Stimulated activated CD4-positive, alpha-beta T cell treated with anti-CD3 and anti-CD28 coated beads, Interleukin-1b, Interleukin-23, amount 100 ng/mL, for 4 hours (primary cell): ENCODE results near the gene PPDPF.

Source experiments
- DNase-seq, 2 donors: peaks; one replicate each; pipeline ENCODE4 v3.0.0-alpha.2; 2020; ENCODE audit warnings: low read depth in 2 of 2

The PPDPF gene

DNA sequence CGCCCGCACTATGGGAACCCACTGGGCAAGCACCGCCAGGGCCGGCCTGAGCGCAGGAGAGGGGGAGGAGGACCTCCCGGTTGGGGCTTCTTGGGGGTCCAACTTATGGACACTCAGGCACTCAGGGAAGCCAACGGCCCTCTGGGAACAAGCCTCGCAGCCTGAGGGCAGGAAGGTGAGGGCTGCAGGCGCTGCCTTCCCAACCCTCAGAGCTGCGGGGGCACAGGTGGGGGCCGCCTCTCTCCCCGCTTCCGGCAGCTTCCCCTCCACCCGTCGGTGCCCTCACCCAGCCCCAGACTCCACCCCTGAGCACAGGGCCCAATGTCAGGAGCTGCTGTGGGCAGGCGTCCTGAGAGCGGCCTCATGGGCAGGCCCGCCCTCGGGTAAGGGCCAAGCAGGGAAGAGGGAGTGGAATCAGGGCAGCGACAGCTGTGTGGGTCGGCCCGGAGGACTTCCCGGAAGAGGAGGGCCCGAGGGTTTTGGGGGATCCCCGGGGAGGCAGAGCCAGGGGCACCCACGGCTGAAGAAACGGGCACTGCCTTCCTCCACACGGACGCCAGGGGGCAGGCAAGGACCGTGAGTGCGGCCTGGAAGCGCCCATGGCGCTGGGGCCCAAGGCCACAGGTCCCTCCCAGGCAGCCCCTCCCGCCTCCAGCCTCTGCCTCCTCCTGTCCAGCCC is 17.1 kb downstream of the PPDPF start:
- peak; percentile 85 to 92 for DNase-seq

DNA sequence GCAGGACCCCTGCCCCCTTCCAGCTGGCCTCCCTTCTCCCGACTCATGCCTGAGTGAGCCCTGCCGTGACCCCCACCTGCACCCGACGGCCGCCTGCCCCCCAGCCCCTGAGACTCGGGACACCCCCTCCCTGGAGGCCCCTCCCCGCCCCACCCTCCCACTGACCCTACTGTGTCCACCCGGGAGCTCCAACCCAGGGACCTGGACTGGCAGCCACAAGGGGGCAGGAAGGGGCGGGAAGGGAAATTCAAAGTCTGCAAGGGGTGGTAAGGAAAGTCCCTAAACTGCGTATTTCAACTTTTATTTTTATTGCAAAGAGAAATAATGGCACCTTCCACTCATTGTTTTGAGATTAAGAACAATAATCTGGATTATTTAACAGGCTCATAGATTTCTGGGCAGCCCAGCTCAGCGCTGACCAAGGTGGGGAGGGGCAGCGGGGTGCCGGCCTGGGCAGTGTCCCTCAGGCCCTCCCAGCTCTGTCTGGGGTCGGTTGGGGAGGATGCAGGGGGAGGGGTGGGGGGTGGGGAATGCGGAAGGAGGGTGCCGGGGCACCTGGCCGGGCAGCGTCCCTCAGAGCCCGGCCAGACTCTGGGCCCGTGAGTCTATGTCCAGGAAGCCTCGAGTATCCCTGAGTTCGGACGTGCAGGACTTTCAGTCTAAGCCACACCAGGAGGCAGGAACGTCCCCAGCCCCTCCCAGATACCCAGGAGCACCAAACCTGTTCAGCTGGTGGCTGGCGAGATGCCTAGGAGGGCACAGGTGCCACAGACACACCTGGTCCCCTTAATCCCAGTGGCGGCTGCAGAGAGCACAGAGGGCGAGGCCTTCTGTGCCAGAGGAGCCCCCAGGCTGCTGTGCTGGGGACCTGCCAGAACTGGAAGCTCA is 17.9 kb downstream of the PPDPF start:
- no peak for DNase-seq

DNA sequence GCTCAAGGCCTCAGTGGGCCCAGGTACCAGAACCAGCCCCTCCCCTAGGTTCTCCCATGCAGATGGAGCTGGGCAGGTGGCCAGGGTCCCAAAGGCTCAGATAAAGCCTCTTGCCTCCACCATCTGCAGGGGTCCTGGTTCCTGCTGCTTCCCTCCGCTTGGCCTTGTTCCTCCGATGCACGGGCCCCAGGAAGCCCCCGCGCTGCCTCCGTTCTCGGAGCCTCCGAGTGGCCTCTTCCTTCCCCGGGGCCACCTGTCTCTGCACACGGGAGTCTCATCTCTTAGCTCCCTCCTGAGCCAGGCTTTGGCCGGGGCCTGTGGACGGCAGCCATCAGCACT is 18.5 kb downstream of the PPDPF start:
- no peak for DNase-seq

DNA sequence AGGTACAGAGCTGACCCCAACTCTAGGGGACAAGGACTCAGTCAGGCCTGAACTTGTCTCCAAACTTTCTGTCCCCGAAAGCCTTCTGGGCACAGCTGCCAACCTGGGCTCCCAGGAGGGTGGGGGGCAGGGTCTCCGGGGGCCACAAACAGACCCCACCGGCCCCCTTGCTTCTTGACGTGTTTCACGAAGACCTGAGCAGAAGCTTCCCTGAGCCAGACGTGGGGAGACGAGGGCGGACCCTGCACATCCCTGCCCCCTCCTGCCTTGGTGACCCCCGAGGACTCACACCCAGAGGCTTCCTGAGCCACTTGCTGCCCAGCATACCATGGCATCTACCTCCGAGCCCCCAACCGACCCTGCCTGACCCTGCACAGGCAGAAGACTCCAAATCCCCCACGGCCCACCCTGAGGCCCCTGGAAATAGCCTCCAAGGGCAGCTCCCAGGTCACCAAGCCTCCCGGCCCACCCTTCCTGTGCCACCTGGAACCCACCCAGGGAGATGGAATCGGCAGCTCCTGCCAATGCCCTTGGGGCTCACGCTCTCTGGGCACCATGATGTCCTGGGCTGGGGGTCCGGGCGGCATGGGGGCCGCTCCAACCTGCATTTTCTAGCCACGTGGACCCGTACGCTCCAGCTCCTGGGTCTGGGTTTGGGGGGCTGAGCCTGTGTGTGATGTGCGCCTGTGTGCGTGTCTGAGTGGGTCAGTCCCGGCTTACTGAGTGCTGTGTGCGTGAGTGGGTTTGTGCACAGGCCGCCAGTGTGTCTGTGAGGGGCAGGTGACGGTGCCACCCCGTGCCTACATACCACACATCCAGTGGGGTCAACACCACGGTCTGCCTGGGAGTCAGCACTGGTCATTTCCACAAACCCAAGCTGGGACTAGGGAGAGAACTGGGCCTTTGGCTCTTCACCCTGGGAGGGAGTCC is 19.1 kb downstream of the PPDPF start:
- DNase-seq = no peak

DNA sequence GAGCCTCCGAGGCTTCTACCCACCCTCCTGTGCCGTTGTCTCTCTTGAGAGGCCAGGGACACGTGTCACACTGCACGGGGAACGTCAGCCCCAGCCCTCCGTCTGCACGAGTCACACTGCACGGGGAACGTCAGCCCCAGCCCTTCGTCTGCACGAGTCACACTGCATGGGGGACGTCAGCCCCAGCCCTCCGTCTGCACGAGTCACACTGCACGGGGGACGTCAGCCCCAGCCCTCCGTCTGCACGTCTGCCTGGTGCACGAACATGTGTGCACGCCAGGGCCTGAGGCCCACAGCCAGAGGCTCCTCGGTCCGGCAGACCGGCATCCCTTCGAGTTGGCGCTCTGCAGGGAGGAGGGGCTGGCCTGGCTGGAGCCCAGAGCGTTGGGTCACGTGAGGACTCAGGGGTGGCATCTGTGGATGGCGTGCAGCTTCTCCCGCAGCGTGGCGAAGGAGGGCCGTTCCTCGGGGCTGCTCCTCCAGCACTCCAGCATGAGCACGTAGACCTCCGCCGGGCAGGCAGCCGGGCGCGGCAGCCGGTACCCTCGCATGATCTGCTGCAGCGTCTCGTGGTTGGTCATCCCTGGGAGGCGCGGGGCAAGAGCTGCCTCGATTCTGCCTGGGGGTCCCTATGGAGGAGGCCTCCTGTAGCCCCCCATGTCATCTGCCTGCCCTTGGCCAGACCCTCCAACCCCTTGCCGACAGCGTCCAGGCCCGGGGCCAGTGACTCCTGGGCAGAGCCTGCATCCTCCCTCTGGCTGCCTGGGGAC is 20.0 kb downstream of the PPDPF start:
- DNase-seq = no peak

DNA sequence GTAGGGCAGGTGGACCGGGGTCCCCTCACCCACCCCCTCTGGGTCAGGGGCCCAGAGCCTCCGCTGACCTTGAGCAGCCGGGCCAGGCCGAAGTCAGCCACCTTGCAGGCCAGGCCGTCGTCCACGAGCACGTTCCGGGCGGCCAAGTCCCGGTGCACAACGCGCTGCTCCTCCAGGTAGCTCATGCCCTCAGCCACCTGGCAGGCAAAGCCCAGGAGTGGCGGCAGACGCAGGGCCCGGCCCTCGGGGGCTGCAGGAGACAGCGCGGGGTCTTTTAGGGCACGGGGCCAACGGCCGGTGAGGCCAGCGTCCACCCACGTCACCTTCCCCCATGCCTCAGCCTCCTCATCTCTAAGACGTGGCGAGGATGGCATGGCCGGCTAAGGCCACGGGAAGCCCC is 20.8 kb downstream of the PPDPF start:
- no peak for DNase-seq

DNA sequence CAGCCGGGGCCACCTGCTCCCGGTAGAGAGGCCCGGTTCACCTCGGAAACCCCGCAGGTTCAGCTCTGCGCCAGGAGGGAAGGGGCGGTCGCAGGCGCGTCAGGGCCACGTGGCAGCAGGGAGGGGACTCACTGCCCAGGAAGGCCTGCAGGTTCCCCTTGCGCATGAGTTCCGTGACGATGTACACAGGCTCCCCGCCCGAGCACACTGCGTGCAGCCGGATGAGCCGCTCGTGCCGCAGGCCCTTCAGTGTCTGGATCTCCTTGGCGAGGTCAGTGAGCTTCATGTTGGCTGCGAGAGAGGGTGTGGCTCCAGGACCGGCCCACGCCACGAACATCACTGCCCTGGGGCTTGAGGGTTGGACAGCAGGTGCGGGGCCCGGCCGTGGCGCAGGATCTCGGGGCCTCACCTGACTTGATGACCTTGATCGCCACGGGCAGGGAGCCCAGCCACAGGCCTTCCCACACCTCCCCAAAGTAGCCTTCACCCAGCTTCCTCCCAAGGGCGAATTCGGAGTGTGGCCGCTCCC is 21.5 kb downstream of the PPDPF start:
- no peak for DNase-seq

DNA sequence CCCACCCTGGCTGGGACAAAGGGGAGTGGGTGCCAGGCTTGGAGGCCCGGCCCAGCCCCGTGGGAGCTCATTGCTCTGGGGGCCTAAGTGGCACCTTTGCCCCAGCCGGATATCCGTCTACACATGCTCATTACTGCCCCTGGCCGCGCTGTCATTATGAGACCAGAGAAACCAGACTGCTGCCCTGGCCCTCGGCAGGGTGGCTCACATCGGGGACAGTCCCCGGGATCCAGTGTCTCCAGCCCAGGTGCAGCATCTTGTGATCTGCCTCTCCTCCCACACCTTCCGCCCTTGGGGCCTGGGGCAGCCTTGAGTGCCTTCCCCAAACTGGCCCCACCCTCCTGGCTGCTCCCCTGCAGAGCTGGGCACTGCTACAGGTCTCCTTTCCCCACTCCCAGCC is 22.1 kb downstream of the PPDPF start:
- no peak for DNase-seq

DNA sequence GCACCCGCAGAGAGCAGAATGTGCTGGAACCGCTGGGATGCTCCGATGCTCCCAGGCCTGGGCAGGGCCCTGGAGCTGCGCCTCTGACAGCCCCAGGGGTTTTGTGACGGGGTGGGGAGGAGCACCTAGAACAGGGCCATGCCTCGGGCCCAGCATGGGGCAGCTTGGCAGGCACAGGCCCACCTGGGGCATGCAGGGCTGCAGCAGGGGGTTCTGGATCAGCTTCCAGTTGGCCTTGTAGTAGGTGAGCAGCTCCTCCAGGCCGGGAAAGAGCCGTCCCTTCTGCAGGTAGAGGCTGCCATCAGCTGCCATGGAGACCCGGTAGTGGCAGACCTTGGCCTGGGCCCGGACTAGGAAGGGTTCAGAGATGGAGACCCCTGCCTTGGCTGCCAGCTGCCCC is 22.6 kb downstream of the PPDPF start:
- no peak for DNase-seq

DNA sequence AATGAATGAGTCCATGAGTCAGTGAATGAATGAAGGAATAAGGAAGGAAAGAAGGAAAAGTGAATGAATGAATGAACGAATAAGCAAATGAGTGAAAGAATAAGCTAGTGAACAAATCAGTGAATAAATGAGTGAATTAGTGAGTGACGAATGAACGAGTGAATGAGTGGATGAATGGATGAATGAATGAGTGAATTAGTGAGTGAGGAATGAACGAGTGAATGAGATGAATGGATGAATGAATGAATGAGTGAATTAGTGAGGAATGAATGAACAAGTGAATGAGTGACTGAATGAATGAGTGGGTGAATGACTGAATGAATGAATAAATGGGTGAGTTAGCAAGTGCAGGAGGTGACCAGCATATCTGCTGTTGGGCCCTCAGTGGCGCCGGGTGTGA is 23.2 kb downstream of the PPDPF start:
- no peak for DNase-seq

DNA sequence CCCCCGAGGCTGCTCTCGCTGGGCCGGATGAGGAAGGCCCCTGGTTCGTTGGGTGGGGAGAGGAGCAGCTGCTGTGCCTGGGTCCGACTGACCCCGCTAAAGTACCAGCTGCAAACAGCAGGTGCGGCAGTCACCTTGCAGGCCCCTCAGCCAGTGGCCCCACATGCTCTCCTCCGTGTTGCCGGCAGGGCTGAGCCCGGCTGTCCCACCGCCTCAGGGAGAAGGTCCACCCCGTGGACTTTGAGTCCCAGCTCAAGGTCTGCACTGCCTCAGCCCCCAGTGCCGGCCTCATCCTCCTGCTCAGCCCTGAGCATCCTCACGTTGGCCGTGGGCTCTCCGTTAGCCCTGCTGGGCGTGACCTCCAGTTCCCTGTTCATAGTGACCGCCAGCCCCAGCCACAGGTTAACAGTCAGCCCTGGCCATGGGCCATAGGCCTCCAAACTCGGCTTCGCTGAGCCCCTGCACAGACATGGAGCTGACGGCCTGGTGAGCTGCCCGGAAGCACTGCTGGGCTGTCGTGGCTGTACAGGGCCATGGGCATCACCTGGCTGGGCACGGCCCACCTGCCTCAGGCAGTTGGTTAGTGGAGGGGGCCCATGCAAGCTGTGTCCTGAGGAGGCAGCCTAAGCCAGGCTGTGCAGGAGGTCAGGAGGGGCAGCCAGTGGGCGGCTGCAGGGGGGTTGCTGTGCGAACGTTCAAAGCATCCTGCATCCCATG is 23.8 kb downstream of the PPDPF start:
- no peak for DNase-seq

DNA sequence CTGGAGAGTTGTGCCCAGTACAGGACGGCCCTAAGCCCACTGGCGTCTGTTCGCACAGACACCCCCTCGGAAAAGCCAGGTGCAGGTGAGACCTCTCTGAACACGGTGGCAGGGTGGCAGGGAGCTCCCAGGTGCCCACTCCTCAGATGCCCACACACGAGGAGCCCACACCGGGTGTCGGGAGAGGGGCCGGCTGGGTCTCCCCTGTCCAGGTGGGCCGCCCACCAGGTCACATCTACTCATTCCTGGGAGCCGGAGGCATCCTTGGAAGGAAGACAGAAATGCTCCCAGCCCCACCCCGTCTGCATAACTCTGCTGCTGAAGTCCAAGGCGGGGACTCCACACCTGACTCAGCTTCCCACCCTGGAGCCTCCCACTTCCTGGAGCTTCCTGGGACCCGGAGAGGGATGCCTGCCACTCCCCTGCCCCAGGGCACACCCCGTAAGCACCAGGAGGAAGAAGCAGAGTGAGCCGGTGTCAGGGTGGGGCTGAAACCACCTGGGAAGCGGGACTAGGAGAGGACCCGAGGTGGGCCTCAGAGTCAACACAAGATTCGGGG is 24.5 kb downstream of the PPDPF start:
- DNase-seq = no peak

DNA sequence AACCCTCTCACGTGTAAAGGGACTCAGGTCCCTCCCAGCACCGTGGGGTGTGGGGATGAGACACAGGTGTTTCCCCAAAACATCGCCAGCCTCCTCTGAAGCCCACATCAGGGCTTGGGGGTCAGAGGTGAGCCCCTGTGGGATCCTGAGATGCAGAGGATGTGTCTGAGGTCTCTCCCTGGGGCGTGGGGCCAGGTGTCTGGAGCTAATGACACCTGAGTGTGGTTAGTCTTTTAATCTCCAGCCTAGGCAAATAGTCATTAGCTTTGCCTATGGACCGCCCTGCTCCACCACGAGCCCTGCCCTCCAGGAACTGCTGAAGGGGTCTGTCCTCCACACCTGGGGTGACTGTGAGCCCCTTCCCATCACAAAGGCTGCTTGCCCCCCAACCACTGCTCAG is 25.2 kb downstream of the PPDPF start:
- no peak for DNase-seq

DNA sequence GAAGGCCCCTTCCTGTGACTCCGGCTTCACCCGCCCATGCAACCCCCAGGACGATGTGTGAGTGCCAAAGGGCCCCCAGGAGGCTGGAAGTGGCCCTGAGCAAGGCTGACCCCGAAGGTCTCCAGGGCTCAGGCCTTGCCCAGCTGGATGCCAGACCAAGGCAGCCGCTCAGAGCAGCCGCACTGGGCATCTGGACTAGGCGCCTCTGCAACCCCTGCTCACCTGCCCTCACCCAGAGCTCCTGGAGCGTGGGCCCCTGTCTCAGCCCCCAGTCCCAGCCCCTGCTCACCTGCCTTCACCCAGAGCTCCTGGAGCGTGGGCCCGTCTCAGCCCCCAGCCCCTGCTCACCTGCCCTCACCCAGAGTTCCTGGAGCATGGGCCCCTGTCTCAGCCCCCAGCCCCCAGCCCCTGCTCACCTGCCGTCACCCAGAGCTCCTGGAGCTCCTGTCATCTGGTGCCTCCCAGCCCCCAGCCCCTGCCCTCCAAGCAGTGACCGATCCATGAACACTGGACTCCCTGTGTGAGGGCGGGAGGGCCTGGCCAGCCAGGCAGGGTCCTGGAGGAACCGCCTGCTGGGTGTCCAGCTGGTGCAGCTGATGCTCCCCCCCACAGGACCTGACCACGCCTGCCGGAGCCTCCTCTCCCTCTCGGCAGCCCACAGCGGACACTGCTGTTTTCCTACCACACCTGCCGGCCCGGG is 25.8 kb downstream of the PPDPF start:
- no peak for DNase-seq

DNA sequence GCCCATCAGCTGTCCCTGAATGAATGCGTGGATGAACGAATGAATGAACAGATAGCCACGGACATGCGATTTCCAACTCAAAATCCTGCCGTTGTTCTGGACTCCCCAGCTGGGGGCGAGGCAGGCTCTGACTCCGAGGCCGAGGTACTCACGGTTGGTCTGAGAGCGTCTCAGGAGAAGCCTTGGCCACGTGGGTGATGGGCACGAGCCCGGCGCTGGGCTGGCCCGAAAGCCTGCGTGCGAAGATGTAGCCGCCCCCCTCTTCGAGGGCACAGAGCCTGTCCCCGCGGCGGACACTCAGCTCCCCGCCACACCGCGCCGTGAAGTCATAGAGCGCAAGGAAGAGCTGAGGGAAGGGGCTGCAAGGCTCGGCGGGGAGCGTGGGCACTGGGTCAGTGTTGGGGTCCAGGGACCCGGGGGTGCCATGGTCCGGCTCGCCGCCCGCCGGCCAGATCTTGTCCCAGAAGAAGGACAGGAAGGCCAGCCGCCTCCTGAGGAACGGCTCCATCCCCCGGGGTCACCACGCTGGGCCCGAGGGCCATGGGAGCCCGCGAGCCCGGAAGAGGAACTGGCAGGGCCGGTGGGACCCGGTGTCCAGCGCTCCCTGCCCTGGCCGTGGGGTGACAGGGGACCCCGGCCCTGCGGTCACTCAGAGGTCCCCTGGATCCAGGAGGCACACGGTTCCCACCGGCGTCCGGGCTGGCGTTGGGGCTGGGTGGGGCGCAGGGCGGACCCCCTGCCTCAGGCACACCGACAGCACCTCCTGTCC is 26.6 kb downstream of the PPDPF start:
- no peak for DNase-seq

DNA sequence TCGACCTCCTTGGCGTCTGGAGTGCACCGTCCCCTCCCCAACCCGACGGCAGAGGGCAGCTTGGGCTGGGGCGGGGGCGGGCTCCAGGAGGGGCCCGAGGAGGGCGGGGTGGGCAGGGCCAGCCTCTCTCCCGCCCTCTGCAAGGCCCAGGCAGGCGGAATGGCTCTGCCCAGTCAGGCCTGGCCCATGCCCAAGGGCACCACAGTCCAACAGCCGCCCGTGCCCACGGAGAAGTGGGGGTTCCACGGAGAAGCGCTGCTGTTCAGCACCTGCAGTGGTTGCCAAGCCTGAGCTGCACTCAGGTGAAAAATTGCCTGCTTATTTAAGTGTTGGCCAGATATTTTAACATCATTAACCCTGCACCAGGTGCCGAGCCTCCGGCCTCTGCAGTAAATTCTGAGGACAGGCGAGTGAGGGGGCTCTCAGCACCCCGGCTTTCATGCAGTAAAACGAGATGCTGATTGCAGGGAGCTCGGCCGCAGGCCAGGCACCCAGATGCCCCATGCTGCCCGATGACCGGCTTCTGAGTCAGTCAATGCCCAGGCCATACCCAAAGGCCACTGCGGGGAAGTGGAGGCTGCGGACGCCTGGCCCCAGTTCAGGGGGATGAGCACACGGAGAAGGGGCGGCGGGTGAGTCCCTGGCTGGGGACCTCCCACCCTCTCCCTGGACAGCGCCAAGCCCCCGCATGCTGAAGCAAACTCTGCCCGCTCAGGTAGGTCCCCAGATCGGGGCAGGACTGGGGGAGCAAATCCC is 27.3 kb downstream of the PPDPF start, which contains the start of gene SRMS:
SRMS (minus strand) TSS at position 25 of the 756 bp plus-strand sequence. CDS start 286 bp downstream, outside the sequence.
- DNase-seq = no peak

DNA sequence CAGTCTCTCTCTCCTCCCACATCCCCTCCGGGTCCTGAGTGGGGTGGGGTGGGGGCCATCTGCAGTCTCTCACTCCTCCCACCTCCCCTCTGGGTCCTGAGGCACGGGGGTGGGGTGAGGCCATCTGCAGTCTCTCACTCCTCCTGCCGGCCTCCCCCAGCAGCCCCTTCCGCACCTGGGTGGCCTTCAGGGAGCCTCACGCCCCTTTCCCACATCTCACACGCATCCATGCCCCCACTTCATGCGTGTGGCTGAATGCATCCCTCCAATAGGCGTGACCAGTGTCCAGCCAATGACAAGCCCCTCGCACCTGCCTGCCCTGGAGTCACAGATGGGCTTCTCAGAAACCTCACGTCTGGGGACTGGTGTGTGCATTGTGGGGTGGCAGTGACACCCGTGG is 28.0 kb downstream of the PPDPF start:
- no peak for DNase-seq

DNA sequence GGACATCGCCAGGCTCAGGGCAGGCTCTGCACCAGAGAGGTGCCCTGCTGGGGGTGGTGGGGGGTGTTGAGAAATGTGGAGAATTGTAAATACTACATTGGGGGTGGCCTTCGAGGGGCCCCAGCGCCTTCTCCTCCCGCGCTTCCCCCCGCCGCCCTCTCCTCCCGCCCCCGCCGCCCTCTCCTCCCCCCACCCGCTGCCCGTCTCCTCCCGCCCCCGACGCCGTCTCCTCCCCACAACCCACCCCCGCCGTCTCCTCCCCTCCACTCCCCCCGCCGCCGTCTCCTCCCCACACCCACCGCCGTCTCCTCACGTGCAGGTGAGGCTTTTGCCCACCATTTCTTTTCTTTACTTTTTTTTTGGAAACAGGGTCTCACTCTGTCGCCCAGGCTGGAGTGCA is 28.5 kb downstream of the PPDPF start:
- no peak for DNase-seq
